GM21737 (cell line): Measurements from ENCODE around the gene EPAS1.

ENCODE experiments used
- ATAC-seq: cut with Tn5 transposase; IDR thresholded peaks from one replicate; pipeline ENCODE4 v1.9.1; 2021; ENCODE audit warnings: mild to moderate bottlenecking, moderate library complexity; ENCODE audit not compliant: unreplicated experiment

EPAS1 gene

GRCh38 chr2:46296840-46297545 is at the start of gene EPAS1:
EPAS1 (plus strand) TSS chr2:46297407; CDS start chr2:46297912, 505 bp downstream.
- ATAC-seq = peak; percentile 87

- no peak for ATAC-seq
These were observed 49.0 kb upstream of the EPAS1 start for GRCh38 chr2:46248171-46248570.

- ATAC-seq = no peak
These were observed 47.6 kb upstream of the EPAS1 start for GRCh38 chr2:46249654-46250053.

DNA sequence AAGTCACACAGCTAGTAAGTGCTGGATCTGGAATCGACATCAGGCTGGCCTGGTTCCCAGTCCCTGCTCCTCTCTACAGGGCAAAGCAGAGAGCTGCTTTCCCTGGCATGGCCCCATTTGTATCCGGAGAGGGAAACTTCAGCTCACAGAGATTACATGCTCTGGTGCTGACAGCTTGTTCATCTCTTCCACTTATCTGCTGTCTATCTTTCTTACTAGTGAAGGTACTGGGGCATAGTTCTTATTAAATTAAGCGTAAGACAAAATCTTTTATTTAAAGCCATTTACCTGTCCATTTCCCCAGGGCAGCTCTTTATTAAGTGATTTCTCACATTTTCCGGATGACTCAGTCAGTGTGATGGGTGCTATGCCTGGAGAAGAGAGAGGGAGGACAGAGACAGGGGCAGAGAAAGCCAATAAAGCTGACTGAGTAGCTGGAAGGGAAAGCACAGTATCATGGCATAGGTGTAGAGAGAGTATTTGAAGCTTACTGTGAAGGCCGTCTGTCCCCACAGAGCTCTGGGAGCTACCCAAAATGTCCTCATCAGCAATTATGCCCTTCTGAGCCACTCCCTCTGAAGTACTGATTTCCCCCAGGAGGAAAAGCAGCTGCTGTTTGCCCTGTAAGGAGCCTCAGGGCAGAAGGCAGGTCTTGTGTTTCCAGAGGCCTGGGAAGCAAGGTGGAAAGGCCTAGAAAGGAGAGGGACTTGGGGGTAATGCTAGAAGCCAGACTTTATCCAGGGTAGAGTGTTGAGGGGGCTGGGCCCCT is 44.1 kb upstream of the EPAS1 start:
- no peak for ATAC-seq

DNA sequence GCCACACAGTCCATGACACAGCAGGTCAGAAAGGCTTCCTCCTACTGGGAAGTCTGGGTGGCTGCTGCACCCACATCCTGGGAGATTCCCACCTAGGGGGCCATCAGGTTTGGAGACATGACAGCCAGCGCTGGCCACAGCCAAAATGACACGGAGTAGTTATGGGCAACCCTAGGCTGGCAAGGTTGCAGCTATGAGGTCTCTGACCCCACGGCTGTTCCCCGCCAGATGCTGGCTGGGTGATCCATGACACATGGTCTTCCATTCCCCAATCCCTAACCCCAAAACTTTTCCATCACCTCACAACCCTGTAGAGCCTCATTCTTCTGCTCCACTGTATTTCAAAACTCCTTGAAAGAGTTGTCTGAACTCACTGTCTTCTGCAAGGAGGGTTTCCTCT is 42.7 kb upstream of the EPAS1 start:
- ATAC-seq = no peak

- no peak for ATAC-seq
These were observed 40.6 kb upstream of the EPAS1 start for GRCh38 chr2:46256563-46257142.

GRCh38 chr2:46257476-46257875 is 39.7 kb upstream of the EPAS1 start:
- ATAC-seq = no peak

DNA sequence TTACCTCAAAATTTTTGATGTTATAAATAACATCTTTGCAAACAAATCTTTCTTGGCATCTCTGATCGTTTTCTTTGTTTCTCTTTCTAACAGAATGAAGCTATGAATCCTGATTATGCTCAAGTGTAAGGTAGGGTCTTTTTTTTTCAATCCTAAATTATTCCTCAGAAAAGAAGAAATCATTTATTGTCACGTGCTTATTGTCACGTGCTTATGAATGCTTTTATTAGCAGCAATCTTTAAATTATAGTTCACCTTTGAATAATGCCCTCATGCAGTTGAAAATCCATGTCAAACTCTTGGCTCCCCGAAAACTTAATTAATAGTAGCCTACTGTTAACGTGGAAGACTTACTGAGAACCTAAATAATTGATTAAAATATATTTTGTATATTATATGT is 39.2 kb upstream of the EPAS1 start:
- ATAC-seq = no peak

DNA sequence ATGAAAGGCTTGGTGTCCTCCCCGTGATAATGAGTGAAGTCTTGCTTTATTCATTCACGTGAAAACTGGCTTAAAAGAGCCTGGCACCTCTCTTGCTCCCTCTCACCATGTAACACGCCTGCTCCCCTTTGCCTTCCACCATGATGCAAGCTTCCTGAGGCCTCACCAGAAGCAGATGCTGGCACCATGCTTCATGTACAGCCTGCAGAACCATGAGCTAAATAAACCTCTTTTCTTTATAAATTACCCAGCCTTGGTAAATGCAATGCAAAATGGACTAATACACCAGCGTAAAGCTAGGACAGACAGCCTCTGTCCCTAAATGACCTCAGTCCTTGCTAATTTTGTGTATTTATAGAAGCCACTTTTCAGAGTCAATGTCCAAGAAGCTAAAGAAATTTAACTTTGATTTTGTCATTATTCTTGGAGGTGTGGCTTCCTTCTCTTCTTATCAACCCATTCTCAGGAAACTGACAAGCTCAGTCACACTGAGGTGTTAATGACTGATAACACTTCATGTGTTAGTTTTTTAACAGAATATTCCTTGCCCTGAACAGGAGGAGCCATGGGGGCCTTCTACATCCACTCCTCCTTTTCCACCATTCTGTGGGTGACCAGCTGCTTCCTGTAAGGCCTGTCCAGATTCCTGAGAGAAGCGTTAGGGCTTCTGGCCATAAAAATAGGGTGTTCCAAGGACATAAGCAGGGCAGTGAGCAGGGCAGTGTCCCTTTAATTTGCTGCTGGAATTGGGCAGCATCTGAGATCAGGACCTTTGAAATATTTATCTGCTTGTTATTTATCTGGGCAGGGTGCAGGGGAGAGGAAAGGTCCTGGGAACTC is 38.0 kb upstream of the EPAS1 start:
- no peak for ATAC-seq

DNA sequence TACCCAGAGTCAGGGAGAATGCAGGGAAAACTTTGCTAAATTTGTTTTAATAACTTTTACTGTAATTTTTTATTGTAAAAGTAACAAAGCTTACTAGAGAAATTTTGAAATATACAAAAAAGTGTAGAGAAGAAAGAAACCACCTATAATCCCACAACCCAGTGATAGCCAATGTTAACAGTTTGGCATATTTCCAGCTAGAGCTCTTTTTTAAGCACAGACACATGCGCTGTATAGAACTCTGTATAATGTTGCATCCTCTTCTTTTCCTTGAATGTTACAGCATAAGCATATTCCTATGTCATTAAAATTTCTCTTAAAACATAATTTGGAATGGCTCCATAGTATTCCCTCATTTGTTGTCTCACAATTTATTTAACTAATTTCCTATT is 37.4 kb upstream of the EPAS1 start:
- no peak for ATAC-seq

- no peak for ATAC-seq
These were observed 36.9 kb upstream of the EPAS1 start for GRCh38 chr2:46260305-46260704.

DNA sequence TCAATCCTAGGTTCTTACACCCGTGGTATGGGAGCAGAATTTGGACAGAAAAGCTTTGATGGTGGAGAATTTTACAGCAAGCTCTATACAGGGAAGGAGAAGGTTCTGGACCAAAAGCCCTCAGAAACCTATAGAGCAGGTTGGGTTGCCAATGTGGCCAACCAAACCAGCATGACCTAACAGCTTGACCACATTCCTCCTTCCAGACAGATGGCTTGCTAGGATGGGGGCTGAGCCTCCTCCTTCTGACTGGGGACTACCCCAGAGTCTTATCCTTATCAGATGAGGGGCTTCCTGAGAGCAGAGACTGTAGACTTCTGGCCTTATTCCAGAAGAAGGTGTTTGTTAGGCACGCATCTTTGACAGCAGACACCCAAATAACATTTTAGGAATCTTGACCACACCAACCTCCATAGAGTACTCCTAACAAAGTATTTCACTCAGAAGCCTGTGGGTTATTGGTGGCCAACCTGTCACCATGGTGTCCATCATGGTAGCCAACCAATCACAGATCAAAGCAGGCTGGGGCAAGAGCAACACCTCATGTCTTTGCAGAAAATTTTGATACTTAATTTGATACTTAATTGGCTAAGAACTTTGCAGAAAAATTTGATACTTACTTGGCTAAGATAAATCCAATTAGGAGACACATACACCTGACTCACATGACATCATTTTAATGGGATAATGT is 34.8 kb upstream of the EPAS1 start:
- ATAC-seq = no peak

- ATAC-seq = no peak
These were observed 33.9 kb upstream of the EPAS1 start for GRCh38 chr2:46263347-46263746.

GRCh38 chr2:46264447-46264846 is 32.8 kb upstream of the EPAS1 start:
- no peak for ATAC-seq

DNA sequence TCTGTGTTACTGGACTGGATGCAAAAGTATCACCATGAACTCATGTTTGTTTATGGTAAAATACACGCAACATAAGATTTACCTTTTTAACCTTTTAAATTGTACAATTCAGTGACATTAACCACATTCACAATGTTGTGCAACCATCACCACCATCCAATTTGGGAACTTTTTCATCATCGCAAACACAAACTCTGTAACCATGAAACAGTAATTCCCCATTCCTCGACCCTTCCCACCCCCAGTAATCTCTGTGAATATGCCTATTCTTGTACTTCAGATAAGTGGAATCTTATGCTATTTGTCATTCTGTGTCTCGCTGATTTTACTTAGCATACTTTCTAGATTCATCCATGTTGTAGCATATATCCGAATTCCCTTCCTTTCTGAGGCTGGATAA is 31.1 kb upstream of the EPAS1 start:
- no peak for ATAC-seq

DNA sequence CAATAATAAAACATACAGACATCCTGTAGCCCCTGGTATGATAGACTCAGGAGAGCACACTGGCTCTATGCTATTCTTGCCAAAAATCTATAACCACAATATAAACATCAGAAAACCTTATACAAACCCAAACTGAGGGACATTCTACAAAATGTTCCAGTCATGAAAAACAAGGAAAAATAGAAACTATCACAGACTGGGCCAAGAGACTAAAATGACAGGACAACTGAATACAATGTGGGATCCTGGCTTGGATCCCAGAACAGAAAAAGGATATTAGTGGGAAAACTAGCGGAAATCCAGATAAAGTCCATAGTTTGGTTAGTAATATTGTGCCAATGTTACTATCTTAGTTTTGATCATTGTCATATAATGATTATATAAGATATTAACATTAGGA is 29.6 kb upstream of the EPAS1 start:
- ATAC-seq = no peak

DNA sequence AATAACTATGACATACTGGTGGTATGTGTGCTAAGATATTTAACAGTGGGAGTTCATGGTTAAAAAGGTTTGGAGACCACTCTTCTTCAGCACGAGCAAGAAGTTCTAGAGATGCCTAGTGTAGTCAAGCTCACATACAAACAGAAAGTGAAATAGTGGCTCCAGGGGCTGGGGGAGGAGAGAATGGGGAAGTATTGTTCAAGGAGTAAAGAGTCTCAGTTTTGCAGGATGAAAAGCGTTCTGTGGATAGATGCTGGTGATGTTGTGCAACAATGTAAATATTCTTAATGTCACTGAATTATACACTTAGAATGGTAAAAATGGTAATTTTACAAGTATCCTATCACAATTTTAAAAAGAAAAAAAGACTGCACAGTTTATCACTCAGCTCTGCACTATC is 29.0 kb upstream of the EPAS1 start:
- ATAC-seq = peak; percentile 82

DNA sequence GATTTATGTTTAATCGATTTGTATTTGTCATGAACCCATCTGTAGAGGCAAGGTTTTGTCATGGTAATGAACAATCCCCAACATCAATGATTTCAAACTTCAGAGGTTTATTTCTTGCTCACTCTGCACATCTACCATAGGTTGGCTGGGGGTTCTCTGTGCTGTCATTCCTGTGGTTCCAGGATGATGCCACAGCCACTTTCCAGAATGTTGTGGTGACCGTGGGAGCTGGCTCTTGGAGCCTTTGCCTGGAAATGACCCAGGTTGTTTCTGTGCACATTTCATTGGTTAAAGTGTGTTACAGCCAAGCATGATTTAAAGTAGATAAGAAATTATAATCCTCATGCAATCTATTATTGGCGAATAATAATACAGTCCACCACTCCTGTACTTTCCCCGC is 28.2 kb upstream of the EPAS1 start:
- ATAC-seq = no peak

DNA sequence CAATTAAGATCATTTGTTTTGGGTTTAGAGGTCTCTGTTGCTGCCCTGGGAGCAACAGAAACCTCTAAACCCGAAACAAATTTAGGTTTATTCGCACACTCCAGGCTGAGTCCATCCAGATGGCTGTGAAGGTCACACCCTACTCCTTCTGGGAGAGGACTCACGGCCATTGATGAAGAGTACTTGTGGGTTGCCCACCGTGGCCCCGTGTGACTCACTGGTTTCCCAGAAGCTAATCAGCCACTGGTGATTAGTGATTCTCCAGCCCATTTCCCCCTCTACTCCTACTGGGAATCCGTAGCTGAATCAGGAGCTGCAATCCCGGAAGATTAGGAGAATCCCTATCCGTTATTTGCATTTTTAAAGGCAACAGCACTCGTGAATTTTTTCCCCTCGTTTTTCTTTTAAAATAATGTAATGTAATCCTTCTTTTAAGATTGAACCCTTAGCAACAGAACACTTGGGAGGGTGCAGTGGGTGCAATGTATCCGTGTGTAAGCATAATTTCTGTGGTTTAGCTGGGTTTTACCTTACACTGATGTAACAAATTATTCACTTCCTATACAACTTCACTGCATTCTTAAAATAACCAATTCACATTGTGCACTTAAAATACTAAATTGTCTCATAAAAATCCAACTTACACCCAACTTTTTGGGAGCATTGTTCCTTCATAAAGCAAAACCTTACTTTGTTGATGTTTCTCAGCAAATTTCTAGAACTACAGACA is 27.5 kb upstream of the EPAS1 start:
- no peak for ATAC-seq

DNA sequence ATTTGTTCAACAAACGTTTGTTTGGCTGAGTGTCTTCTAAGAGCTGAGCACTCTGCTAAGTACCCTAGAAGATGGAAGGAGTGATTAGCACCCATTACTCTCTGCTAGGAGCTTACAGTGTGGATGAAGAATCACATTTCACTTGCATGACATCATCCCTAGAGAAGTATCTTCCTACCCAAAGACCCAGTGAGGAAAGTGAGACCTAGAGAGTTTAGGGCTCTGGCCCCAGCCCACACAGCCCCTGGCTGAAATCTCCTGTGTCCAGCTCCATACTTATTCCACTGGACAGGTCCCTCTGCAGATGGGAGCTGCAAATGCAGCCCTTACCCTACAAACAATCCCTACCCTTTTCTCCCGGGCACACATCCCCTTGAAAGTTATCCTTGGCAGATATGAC is 26.8 kb upstream of the EPAS1 start:
- ATAC-seq = no peak
